Mesenteric fat pad (tissue), 1 donor: ENCODE results near the gene DNAJC27. TPM values are rescaled to one million over a fixed set of nuclear protein-coding genes. Genes with fewer than 3 reads are reported as not detected.

Source experiments
- DNase-seq: peaks from one replicate; pipeline ENCODE4 v3.0.0-alpha.2; 2020; ENCODE audit warnings: low spot score
- total RNA-seq: library from RNA; stranded (reverse); fragmentation: NEBNext Ultra II Directional; extraction: Animal tissue kit (Norgen Biotek cat#: 25700); gene quantifications from one replicate; pipeline ENCODE4 v1.2.1, GENCODE V29; 2021
- donor health status: DM: yes; HTN: yes; CAD: no.

Gene DNAJC27
- total RNA-seq, 1 donor from 2014 or later: 10.5 TPM

DNA sequence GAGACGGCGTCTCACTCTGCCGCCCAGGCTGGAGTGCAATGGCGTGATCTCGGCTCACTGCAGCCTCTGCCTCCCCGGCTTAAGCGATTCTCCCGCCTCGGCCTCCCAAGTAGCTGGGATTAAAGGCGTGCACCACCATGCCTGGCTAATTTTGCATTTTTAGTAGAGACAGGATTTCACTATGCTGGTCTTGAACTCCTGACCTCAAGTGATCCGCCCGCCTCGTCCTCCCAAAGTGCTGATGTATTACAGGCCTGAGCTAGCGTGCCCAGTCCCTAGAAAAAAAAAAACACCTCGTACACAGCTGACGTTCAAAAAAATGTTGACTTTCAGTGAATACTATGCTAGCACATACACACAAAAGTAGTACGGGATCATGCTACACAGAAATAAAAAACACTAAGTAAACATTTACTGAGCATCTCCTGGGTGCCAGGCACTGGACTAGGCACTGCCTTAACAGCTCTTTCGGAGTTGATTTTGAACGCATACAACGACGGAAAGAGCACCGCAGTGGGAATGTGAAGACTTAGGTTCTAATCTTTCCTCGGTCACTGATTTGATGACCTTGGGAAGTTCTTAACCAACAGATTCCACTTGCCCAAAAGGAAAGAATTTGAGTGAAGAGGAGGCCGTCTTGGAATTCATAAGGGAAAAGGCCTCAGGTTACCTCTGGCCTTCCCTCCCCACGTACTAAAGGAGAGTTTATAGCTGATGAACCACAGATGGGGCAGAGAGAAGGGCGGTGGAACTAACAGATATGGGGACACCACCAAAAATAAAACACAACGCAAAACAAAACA is 1.1 kb downstream of the DNAJC27 start:
- DNase-seq: no peak

DNA sequence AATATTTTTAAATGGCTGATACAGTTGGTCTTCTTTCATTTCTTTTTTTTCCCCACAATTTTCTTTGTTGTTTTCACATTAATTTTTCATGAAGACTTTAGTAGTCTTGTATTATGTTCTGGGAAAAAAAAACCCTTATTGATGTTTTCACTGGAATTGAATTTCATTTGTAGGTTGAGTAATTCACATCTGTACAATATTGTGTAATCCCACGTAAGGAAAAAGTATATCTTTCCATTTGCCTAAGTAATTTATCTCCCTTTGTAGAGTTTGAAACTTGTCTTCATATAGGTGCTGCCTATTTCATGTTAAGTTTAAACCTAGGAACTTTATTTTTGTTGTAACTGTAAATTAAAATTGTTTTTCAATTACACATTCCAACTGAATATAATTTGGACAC is 2.0 kb downstream of the DNAJC27 start:
- no peak for DNase-seq

GRCh38 chr2:24961903-24962302 is 9.9 kb downstream of the DNAJC27 start:
- DNase-seq: no peak

DNA sequence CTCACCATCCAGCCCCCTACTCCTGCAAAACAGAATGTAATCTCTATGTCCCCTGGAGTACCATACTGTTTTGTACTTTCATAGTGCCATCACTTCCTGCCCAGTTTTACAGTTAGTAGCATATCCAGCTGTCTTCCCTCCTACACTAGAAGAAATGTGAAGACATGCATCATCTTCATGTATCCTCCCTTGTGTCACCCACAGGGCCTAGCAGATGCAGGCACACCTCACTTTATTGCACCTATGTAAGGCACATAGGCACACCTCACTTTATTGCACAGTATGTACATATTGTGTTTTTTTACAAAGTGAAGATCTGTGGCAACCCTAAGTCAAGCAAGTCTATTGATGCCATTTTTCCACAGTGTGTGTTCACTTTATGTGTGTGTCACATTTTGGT is 12.0 kb downstream of the DNAJC27 start:
- no peak for DNase-seq

GRCh38 chr2:24958411-24958935 is 13.3 kb downstream of the DNAJC27 start:
- no peak for DNase-seq

DNA sequence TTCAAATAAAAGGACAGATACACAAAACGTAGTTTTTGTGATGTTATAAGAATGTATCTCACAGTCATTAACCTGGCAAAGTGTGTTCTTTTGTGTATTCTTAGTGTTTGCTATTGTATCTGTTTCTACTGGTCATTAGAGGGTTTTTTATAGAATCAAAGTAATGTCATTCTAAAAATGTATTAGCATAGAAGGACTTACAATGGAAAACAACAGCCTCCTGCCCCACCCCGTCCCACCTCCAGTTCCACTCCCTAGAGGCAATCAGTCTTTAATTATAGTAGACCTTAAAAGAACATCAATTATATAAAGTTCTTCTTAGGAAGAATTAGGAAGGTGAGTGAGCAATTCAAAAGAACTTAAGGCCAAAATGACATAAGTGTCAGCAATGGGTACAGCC is 13.8 kb downstream of the DNAJC27 start:
- no peak for DNase-seq

- DNase-seq: no peak
Measured at GRCh38 chr2:24957221-24957620, 14.5 kb downstream of the DNAJC27 start.

DNA sequence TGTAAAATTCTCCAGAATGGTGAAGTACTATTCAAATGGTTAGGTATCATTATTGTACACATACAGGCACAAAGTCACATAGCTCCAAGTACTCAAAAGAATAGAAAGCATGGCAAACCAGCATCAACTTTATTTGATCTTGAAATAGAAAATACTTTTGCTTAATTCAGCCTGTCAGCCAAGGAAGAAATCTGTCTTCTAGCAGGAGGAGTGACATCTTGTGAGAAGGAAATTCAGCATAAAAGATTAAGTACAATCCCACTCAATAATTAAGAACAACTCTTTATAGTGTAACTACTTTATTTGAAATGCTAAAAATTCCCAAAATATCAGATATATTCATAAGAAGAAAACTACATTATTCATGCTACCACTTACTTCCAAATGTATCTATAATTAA is 15.8 kb downstream of the DNAJC27 start:
- DNase-seq: no peak

DNA sequence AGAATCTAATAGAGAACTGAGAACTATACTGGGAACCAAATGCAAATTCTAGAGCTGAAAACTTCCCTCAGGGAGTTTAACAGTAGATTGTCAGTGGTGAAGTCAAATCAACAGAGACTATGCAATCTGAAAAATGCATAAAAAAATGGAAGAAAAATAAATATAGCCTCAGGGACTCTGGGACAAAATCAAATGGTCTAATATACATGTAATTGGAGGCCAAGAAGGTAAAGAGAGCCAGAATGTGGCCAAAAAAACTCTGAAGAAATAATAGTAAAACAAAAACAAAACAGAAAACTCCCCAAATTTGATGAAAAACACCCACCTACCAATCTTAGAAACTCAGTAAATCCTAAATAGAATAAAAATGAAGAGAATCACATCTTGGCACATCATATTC is 16.5 kb downstream of the DNAJC27 start:
- no peak for DNase-seq

DNA sequence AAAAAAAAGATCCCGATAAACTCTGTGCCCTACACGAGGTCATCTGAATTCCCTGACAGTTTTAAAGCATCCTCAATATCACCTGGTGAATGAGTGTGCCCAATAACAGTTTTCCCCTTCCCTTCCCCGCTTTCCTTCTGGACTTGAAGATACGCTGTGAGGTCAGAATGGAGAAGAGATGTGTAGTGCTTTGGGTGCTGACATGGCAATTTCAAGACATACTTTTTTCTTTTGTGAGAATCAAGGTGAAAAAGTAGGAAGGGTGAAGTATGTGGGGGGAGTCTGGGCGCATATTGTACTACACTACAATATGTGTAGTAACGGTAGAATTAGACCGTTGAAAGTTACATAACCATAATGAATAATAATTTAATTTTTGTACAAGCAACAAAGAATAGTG is 21.7 kb downstream of the DNAJC27 start:
- DNase-seq: no peak

DNA sequence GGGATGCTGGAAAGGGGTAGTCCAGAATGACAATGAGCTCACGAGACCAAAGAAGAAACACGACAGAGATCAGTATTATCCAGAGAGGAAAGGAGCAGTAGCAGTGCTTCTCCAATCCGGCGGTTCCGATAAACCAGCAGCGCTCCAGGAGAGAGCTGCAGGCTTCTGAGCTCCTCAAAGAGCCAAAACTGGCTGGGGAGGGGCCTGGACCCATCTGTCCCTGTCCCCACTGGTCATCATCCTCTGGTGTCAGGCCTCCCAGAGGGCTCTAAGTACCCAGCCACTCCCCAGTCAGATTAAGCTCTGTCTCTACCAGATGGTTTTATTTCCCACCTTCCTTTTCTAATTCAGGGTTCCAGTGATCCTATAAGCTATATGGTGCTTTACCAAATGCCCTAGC is 23.2 kb downstream of the DNAJC27 start:
- DNase-seq: no peak

DNA sequence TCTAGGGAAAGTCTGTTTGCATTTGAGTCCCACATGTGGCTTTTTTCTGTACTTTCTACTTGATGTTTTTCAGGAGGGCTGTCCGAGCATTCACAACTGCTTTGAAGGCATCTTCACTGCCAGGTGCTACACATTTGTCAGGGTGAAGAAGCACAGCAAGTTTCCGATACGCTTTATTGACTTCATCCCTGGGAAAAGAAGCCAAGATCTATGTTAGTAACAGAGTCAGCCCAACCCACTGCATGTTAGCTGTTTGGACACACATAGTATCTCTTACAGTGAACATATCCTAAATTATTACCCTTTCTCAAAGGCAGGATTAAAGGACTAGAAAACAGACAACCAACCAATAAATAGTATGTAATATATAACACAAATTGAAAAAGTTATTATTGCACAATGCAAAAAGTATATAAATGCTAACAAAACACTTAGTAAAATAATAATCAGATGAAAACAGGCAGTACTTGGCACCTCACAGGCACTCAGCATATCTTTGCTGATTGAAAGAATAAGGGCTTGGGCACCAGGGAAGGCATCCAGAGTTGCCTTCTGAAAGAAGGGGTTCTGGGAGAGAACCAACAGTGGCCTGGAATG is 24.1 kb downstream of the DNAJC27 start:
- DNase-seq: no peak

GRCh38 chr2:24945907-24946306 is 25.8 kb downstream of the DNAJC27 start:
- DNase-seq: no peak

DNA sequence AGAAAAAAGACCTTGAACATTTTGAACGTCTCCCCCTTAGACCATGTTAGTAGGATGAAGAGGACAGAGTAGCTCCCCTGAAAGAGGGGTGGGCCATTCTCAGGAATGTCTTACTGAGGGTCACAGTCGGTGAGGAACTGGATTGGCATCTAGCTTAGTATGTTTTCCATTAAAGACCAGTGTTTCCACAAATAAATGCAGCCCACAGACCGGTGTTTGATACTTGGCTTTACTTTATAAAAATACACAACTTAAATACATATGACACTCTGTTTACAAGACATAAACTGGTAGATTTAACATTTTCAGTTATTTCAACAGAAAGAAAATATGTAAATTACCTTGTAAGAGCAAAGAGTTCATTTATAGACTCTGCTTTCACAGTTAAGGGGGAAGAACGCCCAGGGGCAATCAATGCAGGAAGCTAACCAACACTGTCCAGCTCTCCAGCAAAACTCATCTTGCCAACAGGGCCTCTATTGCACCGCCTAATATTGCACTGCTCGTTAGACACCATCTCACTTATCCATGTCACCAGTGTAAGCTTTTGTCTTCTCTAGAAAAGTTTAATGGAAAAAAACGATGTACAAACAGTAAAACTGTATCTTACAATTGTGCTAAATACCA is 28.2 kb downstream of the DNAJC27 start:
- no peak for DNase-seq

DNA sequence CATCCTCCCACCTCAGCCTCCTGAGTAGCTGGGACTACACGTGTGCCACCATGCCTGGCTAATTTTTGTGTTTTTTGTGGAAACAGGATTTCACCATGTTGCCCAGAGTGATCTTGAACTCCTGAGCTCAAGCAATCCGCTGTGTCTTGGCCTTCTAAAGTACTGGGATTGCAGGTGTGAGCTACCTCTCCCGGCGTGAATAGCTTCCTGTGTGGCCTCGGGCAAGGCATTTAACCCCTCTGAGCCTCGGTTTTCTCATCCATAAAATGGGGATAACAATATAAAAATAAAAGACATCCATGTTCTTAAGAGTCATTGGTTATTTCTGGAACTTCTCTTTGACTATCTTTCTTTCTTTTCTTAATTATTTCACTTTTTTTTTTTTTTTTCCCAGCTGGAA is 32.4 kb downstream of the DNAJC27 start:
- no peak for DNase-seq

GRCh38 chr2:24937236-24937635 is 34.5 kb downstream of the DNAJC27 start:
- DNase-seq: no peak

DNA sequence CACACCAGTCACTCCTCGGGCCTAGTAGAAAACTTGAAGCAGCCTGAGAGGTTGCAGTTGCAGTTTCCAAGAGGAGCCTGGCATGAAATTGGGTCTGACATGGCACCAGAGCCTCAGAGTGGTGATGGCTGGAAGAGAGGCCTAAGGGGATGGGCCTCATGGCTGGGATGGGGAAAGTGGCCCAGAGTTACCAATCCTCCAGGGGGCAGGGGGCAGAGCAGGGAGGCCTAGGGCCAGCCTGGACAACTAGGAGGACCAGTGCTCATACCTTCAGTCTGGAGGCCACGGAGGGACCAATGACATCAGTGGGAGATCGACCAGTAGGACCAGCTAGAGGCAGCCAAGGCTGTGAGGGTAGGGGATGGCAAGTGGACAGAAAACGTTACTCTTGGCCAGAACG is 36.6 kb downstream of the DNAJC27 start:
- no peak for DNase-seq

- DNase-seq: no peak
Measured at GRCh38 chr2:24932715-24933114, 39.0 kb downstream of the DNAJC27 start.

DNA sequence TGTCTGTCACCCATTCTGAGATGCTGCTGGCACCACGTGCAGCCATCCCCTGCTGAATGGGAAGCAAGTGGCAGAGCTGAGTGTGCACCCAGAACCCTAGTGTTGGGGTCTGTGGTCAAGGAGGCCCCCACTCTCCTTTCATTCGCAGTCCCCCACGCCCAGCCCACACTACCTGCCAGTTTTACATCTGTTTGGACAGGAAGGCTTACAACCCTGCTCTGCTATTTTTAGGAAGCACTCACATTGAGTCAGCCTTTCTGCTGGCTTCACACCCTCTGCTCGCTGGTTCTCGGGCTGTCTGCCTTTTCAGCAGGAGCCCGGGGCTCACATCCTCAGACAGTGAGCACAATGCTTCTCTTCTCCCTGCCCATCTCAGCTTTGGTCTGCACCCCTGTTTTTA is 41.0 kb downstream of the DNAJC27 start:
- no peak for DNase-seq

DNA sequence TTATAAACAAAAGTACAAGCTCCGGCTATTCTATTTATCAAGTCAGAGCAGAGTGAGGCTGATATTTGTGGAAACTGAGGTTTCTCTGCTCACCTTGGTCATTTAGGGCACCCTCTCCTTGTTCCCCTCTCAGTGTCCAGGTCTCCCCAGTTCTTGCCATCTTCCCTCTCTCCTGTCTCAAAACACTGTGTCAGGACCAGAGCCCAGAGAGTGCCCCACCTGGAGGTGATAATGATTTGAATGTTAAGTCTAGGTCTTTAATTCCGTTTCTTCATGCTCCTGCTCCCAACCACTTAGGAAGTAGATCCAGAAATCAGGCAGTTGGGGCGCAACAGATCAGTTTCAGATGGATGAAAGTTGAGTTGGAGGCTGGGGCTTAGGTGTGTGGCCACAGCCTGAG is 42.5 kb downstream of the DNAJC27 start:
- no peak for DNase-seq

- no peak for DNase-seq
Measured at GRCh38 chr2:24928036-24928435, 43.7 kb downstream of the DNAJC27 start.

- peak; percentile 90 for DNase-seq
Measured at GRCh38 chr2:24926602-24927252, 45.0 kb downstream of the DNAJC27 start.
